HFFc6 (cell line): ENCODE data around the gene PLPP1. TPM values are rescaled to one million over a fixed set of nuclear protein-coding genes. Genes with fewer than 3 reads are reported as not detected.
A peak's percentile ranks its signal among the peaks of the same experiment; 100 is the strongest.

Source experiments
- DNase-seq: peaks from one replicate; pipeline ENCODE4 v3.0.0-alpha.2; 2018
- H3K27ac Mint-ChIP-seq: 2 replicates; pipeline ENCODE4 v1.8.0; 2020; ENCODE audit warnings: mild to moderate bottlenecking, mixed read lengths
- H3K27me3 Mint-ChIP-seq: 2 replicates; pipeline ENCODE4 v1.8.0; 2021; ENCODE audit warnings: mild to moderate bottlenecking, moderate library complexity, mixed read lengths; ENCODE audit not compliant: insufficient read depth
- H3K36me3 Mint-ChIP-seq: 2 replicates; pipeline ENCODE4 v1.8.0; 2021; ENCODE audit warnings: low read depth, mixed read lengths
- H3K4me1 Mint-ChIP-seq: 2 replicates; pipeline ENCODE4 v1.8.0; 2020; ENCODE audit warnings: low read depth, mixed read lengths
- H3K4me3 Mint-ChIP-seq: 2 replicates; pipeline ENCODE4 v1.8.0; 2020; ENCODE audit warnings: mild to moderate bottlenecking, moderate library complexity, mixed read lengths
- H3K9me3 Mint-ChIP-seq: 2 replicates; pipeline ENCODE4 v1.8.0; 2020; ENCODE audit warnings: mild to moderate bottlenecking, mixed read lengths
- long read RNA-seq: library from polyadenylated mRNA; unstranded; transcript quantifications from one replicate; pipeline ENCODE4 v2.0.0, GENCODE V29; 2019
- total RNA-seq, 6 experiments: library from RNA; stranded (reverse); fragmentation: NEBNext Ultra II Directional; extraction: Animal tissue kit (Norgen Biotek cat#: 25700); gene quantifications; 2 replicates in 1 of 6; 3 replicates in 5 of 6; pipeline ENCODE4 v1.2.3, GENCODE V29; 2021
- TF ChIP-seq, protein P1 (sequence below): fragments of 200-600 bp; sonication (generic); IDR thresholded peaks from 2 replicates; pipeline ENCODE4 v1.5.0; 2021; ENCODE audit warnings: antibody characterized with exemption, mild to moderate bottlenecking

The PLPP1 gene
- total RNA-seq: 10 to 100 TPM; 20.4 to 28.0 (median 23.3) TPM
- long read RNA-seq, transcript PLPP1-202 (6 exons, 1,597 nt): major isoform, 55 of 58 reads
- long read RNA-seq, partial matches to known transcripts: 2 of 58 reads
- long read RNA-seq, other reads (novel, unspliced or antisense): 0 of 58 reads

- TF ChIP-seq, protein P1, sequence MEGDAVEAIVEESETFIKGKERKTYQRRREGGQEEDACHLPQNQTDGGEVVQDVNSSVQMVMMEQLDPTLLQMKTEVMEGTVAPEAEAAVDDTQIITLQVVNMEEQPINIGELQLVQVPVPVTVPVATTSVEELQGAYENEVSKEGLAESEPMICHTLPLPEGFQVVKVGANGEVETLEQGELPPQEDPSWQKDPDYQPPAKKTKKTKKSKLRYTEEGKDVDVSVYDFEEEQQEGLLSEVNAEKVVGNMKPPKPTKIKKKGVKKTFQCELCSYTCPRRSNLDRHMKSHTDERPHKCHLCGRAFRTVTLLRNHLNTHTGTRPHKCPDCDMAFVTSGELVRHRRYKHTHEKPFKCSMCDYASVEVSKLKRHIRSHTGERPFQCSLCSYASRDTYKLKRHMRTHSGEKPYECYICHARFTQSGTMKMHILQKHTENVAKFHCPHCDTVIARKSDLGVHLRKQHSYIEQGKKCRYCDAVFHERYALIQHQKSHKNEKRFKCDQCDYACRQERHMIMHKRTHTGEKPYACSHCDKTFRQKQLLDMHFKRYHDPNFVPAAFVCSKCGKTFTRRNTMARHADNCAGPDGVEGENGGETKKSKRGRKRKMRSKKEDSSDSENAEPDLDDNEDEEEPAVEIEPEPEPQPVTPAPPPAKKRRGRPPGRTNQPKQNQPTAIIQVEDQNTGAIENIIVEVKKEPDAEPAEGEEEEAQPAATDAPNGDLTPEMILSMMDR: 0 out of 2 replicates have a peak, but pooled peaks have one; percentile 37
Measured at GRCh38 chr5:55534436-55535198, at the start of gene PLPP1. Gene PLPP1, minus strand, starts transcription at chr5:55534964. Its CDS starts 335 bp downstream, at chr5:55534629.

DNA sequence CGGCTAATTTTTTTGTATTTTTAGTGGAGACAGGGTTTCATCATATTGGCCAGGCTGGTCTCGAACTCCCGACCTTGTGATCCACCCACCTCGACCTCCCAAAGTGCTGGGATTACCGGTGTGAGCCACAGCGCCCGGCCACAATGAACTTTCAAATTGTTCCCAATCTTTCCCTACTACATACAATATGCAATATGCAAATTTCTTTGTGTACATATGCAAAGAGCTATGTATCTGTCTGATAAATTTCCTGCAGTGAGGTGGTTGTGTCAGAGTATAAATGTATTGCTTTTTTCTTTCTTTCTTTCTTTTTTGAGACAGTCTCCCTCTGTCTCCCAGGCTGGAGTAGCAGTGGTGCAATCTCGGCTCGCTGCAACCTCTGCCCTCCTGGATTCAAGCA lies 48.8 kb upstream of the PLPP1 start:
- Mint-ChIP-seq H3K9me3 (no peaks in the 10 kb centered on the region), H3K4me1 (0 out of 2 replicates have a peak, but pooled peaks cover 5% of the 10 kb centered on the region), H3K36me3 (no peaks in the 10 kb centered on the region), H3K4me3 (no peak overlapping the region), H3K27me3 (peaks cover 3% of the 10 kb centered on the region; the same call in 1 of the 2 replicates), H3K27ac (no peak overlapping the region)
- TF ChIP-seq, protein P1: no peak
- no peak for DNase-seq

More at GRCh38 chr5:55534436-55535198, at the start of gene PLPP1:
- H3K4me3 Mint-ChIP-seq: peak within 1 kb of the TSS; percentile 85
- peak; percentile 72 for DNase-seq
- H3K4me1 Mint-ChIP-seq: peaks cover 36% of the 10 kb centered on the region
- no peaks in the 10 kb centered on the region for H3K9me3 Mint-ChIP-seq
- peak within 1 kb of the TSS; percentile 68 for H3K27ac Mint-ChIP-seq
- H3K36me3 Mint-ChIP-seq: no peaks in the 10 kb centered on the region
- no peaks in the 10 kb centered on the region; the same call in 1 of the 2 replicates for H3K27me3 Mint-ChIP-seq

DNA sequence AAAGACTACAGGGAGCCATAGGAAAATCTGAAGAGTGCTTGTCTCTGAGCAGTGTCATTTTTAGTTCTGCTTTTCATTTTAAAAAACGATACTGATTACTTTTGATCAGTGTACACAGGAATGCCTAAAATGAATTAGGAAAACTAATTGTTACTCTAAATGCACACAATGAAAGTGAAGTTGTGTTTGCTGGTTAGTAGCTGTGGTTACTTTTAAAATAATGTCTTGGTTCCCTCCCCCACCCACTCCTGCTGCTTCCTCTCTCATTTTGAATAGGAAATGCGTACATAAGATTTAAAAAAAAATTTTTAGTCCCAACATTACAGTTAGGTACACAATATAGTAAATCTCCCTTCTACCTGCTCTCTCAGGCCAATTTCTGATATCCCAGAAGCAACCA lies 47.5 kb upstream of the PLPP1 start:
- no peak overlapping the region for H3K27ac Mint-ChIP-seq
- H3K4me1 Mint-ChIP-seq: 0 out of 2 replicates have a peak, but pooled peaks cover 6% of the 10 kb centered on the region
- H3K9me3 Mint-ChIP-seq: no peaks in the 10 kb centered on the region
- H3K36me3 Mint-ChIP-seq: no peaks in the 10 kb centered on the region
- DNase-seq: no peak
- peaks cover 7% of the 10 kb centered on the region for H3K27me3 Mint-ChIP-seq
- TF ChIP-seq, protein P1: no peak
- H3K4me3 Mint-ChIP-seq: no peak overlapping the region

DNA sequence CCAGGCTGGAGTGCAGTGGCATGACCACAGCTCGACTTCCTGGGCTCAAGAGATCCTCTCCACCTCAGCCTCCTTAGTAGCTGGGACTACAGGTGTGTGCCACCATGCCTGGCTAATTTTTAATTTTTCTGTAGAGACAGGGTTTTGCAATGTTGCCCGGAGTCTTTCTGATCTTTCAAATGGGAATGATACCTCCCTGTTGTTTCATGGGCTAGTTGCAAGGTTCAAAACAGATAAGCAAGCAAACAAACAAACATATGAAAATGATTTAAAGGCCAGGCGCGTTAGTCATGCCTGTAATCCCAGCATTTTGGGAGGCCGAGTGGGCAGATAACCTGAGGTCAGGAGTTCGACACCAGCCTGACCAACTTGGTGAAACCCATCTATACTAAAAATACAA lies 45.3 kb upstream of the PLPP1 start:
- Mint-ChIP-seq H3K27me3 (peaks cover 7% of the 10 kb centered on the region), H3K27ac (no peak overlapping the region), H3K9me3 (no peaks in the 10 kb centered on the region)

DNA sequence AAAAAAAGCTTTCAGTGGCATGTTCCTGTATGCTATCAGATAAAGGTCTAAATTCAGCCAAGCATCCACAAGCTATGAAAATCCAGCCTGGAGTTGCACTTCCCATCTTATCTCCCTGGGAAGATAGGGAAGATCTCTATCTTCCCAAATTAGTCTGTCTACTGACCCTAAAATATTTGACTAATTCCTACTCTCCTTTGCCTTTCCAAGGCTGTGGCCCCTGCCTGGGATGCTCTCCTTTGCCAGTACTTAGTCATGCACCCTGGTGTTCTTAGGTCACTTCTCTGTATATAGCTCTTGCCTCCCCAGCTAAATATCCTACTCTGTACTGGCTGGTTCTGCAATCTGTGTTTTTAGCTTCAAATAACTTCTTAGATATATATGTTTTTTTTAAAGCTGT lies 44.0 kb upstream of the PLPP1 start:
- H3K27ac Mint-ChIP-seq: no peak overlapping the region
- H3K4me1 Mint-ChIP-seq: 0 out of 2 replicates have a peak, but pooled peaks cover 6% of the 10 kb centered on the region
- no peak overlapping the region for H3K4me3 Mint-ChIP-seq
- DNase-seq: no peak
- H3K36me3 Mint-ChIP-seq: no peaks in the 10 kb centered on the region
- TF ChIP-seq, protein P1: no peak
- H3K9me3 Mint-ChIP-seq: no peaks in the 10 kb centered on the region
- H3K27me3 Mint-ChIP-seq: peaks cover 7% of the 10 kb centered on the region

More for the DNA sequence above, 45.3 kb upstream of the PLPP1 start:
- no peaks in the 10 kb centered on the region for H3K36me3 Mint-ChIP-seq
- TF ChIP-seq, protein P1: no peak
- 0 out of 2 replicates have a peak, but pooled peaks cover 6% of the 10 kb centered on the region for H3K4me1 Mint-ChIP-seq
- no peak for DNase-seq
- H3K4me3 Mint-ChIP-seq: no peak overlapping the region
